HEK293T (cell line): ENCODE measurements around the gene LASP1.

Source experiments
- ARNT ChIP-seq: fragments of 450-650 bp; IDR thresholded peaks from 2 replicates; pipeline ENCODE4 v1.6.1; 2017; ENCODE audit warnings: mild to moderate bottlenecking
- ELF4 ChIP-seq: fragments of 450-650 bp; IDR thresholded peaks from 2 replicates; pipeline ENCODE4 v1.6.1; 2017; ENCODE audit warnings: antibody characterized with exemption
- NFRKB ChIP-seq: fragments of 450-650 bp; IDR thresholded peaks from 2 replicates; pipeline ENCODE4 v1.6.1; 2016; ENCODE audit warnings: mild to moderate bottlenecking, moderate library complexity
- SP1 ChIP-seq: fragments of 450-650 bp; IDR thresholded peaks from 2 replicates; pipeline ENCODE4 v1.6.1; 2017
- TF ChIP-seq, protein P1 (sequence below): fragments of 450-650 bp; IDR thresholded peaks from 2 replicates; pipeline ENCODE4 v1.6.1; 2016

DNA sequence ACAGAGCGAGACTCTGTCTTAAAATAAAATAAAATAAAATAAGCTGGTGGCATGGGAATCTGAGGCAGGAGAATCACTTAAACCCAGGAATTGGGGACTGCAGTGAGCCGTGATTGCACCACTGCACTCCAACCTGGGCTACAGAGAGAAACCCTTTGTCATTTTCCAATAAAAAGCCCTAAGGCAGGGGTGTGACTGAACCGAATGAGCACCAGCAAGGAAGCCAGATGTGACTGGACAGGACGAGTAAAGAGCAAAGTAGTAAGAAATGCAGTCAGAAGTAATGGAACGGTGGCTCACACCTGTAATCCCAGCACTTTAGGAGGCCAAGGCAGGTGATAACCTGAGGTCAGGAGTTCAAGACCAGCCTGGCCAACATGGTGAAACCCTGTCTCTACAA, 12.6 kb upstream of the LASP1 start:
- TF ChIP-seq NFRKB (no peak), SP1 (no peak), ARNT (no peak), ELF4 (no peak)
- TF ChIP-seq, protein P1, sequence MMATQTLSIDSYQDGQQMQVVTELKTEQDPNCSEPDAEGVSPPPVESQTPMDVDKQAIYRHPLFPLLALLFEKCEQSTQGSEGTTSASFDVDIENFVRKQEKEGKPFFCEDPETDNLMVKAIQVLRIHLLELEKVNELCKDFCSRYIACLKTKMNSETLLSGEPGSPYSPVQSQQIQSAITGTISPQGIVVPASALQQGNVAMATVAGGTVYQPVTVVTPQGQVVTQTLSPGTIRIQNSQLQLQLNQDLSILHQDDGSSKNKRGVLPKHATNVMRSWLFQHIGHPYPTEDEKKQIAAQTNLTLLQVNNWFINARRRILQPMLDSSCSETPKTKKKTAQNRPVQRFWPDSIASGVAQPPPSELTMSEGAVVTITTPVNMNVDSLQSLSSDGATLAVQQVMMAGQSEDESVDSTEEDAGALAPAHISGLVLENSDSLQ = no peak
